Stimulated activated memory B cell treated with anti-CD40 and anti-IgM and Interleukin-4, amounts not matched to agents 10 μg/mL and 1 μg/mL and 100 μg/mL, for 72 hours (primary cell): ENCODE results near the gene BAHD1.

Source experiments
- ATAC-seq: fragments of 150-1000 bp; cut with Tn5 transposase; 2 replicates; pipeline ENCODE4 v1.10.0; 2021
- H3K27ac Mint-ChIP-seq: one replicate; pipeline ENCODE4 v1.8.0; 2022; ENCODE audit warnings: mild to moderate bottlenecking, mixed read lengths
- H3K27me3 Mint-ChIP-seq: one replicate; pipeline ENCODE4 v1.8.0; 2022; ENCODE audit warnings: mixed read lengths
- H3K36me3 Mint-ChIP-seq: one replicate; pipeline ENCODE4 v1.8.0; 2022; ENCODE audit warnings: mixed read lengths
- H3K4me1 Mint-ChIP-seq: one replicate; pipeline ENCODE4 v1.8.0; 2022; ENCODE audit warnings: mixed read lengths
- H3K4me3 Mint-ChIP-seq: one replicate; pipeline ENCODE4 v1.8.0; 2022; ENCODE audit warnings: mild to moderate bottlenecking, moderate library complexity, mixed read lengths
- H3K9me3 Mint-ChIP-seq: one replicate; pipeline ENCODE4 v1.8.0; 2022; ENCODE audit warnings: mixed read lengths

The BAHD1 gene

GRCh38 chr15:40416056-40416455, 24.7 kb upstream of the BAHD1 start:
- H3K4me3 Mint-ChIP-seq: no peak overlapping the region
- no peak overlapping the region for H3K27ac Mint-ChIP-seq
- peaks cover 64% of the 10 kb centered on the region for H3K36me3 Mint-ChIP-seq
- no peaks in the 10 kb centered on the region for H3K4me1 Mint-ChIP-seq
- H3K9me3 Mint-ChIP-seq: no peaks in the 10 kb centered on the region
- ATAC-seq: no peak
- H3K27me3 Mint-ChIP-seq: no peaks in the 10 kb centered on the region

DNA sequence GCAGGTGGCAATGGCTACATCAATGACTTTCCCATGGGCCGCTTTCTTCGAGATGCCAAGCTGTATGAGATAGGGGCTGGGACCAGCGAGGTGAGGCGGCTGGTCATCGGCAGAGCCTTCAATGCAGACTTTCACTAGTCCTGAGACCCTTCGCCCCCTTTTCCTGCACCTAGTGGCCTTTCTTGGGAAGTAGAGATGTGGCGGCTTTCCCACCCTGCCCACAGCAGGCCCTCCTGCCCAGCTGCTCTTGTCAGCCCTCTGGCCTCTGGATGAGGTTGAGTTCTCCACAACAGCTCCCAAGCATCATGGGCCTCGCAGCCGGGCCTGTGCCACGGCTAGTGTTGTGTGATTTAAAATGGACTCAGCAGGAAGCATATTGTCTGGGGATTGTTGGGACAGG, 22.6 kb upstream of the BAHD1 start:
- H3K4me1 Mint-ChIP-seq: peaks cover 9% of the 10 kb centered on the region
- no peaks in the 10 kb centered on the region for H3K9me3 Mint-ChIP-seq
- H3K36me3 Mint-ChIP-seq: peaks cover 44% of the 10 kb centered on the region
- no peak for ATAC-seq
- no peak overlapping the region for H3K27ac Mint-ChIP-seq
- no peaks in the 10 kb centered on the region for H3K27me3 Mint-ChIP-seq
- no peak overlapping the region for H3K4me3 Mint-ChIP-seq

- Mint-ChIP-seq H3K4me1 (peaks cover 9% of the 10 kb centered on the region), H3K27ac (no peak overlapping the region), H3K36me3 (peaks cover 26% of the 10 kb centered on the region), H3K27me3 (no peaks in the 10 kb centered on the region), H3K4me3 (no peak overlapping the region), H3K9me3 (no peaks in the 10 kb centered on the region)
- ATAC-seq: no peak
Measured at GRCh38 chr15:40420071-40420713, 20.6 kb upstream of the BAHD1 start.

- Mint-ChIP-seq H3K27ac (no peak overlapping the region), H3K4me3 (no peak overlapping the region)
Measured at GRCh38 chr15:40420793-40421192, 20.0 kb upstream of the BAHD1 start.

DNA sequence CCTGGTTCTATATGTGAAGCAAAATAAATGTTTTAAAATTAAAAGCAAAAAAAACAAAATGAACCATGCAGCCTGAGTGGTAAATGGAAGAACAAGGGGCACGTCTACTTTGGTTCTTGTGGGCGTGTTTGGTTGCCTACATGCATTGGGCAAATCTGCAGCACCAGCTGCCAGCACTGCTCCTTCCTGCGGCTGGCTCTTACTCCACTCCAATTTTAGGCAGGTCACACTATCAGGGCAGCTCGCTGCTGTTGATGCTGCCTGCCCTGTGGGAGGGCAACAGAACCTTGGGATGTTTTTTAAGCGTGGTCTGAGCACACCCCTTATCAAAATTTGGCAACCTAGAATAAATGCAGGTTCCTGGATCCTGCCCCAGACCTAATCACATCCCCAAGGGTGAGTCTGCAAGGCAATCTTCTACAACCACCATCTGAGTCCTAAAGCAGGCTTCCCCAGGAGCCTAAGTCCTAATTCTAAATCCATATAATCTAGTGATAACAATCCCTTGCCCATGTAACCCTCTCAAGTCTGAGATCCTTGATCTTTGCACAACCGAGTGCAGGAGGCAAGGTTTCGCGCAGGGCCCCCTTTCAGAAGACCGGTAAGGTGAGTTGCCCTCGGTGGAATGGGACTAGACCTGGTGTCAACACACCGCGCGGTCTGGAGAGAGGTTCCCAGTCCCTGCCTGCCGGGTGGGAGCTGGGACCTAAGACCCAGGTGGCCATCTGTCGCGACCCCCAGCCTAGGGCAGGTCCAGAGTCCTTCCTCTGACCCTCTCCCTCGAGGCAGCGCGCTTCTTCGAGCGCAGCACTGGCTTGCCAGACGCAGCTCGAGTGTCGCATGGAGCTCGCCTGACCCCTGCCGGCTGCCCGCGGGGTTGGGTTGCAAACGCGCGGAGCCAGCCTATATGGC, 19.3 kb upstream of the BAHD1 start:
- no peak overlapping the region for H3K27ac Mint-ChIP-seq
- H3K4me1 Mint-ChIP-seq: peaks cover 9% of the 10 kb centered on the region
- H3K36me3 Mint-ChIP-seq: peaks cover 16% of the 10 kb centered on the region
- ATAC-seq: peak; percentile 94
- no peaks in the 10 kb centered on the region for H3K9me3 Mint-ChIP-seq
- H3K4me3 Mint-ChIP-seq: no peak overlapping the region
- no peaks in the 10 kb centered on the region for H3K27me3 Mint-ChIP-seq

More at GRCh38 chr15:40420793-40421192, 20.0 kb upstream of the BAHD1 start:
- Mint-ChIP-seq H3K36me3 (peaks cover 20% of the 10 kb centered on the region), H3K4me1 (peaks cover 9% of the 10 kb centered on the region), H3K9me3 (no peaks in the 10 kb centered on the region), H3K27me3 (no peaks in the 10 kb centered on the region)
- no peak for ATAC-seq

DNA sequence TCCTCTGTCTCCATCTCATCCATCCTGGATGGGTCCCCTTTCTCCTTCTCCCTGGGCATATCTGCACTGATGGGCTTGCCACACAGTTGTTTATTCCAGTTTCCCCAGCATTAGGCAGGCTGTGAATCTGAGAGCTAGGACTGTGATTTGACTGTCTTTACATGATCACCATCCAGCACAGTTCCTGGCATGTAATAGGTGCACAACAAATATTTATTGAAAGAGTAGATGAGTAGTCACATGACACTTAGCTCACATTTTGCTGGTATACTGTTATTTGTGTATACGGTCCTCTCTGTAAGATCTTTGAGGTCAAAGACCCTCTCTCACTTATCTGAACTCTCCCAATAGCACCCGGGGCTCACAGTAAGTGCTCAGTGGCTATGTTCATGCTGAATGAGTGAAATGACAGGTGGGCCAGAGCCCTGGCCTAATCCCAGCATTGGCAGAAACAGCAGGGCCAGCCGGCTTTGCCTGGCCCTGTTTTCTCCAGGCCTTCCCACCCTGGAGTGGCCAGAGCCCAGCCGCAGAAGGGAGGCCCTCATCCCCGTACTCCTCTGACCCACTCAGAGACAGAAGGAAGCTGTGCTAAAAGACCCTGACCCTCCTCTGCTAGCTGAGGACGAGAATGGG, 16.2 kb upstream of the BAHD1 start:
- Mint-ChIP-seq H3K4me1 (peaks cover 9% of the 10 kb centered on the region), H3K4me3 (no peak overlapping the region), H3K36me3 (peaks cover 6% of the 10 kb centered on the region), H3K27me3 (no peaks in the 10 kb centered on the region), H3K27ac (no peak overlapping the region), H3K9me3 (no peaks in the 10 kb centered on the region)
- ATAC-seq: no peak

DNA sequence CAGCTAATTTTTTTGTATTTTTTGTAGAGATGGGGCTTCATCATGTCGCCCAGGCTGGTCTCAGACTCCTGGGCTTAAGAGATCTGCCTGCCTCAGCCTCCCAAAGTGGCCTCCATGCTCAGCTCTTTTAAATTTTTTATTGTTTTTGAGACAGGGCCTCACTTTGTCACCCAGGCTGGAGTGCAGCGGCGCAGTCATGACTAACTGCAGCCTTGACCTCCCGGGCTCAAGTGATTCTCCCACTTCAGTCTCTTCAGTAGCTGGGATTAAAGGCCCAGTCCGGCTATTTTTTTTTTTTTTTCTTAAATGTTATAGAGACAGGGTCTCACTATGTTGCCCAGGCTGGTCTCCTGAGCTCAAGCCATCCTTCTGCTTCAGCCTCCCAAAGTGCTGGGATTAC, 15.1 kb upstream of the BAHD1 start:
- no peak overlapping the region for H3K4me3 Mint-ChIP-seq
- peaks cover 6% of the 10 kb centered on the region for H3K36me3 Mint-ChIP-seq
- no peak for ATAC-seq
- H3K4me1 Mint-ChIP-seq: peaks cover 9% of the 10 kb centered on the region
- H3K9me3 Mint-ChIP-seq: no peaks in the 10 kb centered on the region
- no peaks in the 10 kb centered on the region for H3K27me3 Mint-ChIP-seq
- no peak overlapping the region for H3K27ac Mint-ChIP-seq

GRCh38 chr15:40427188-40427587, 13.6 kb upstream of the BAHD1 start:
- no peak for ATAC-seq
- no peak overlapping the region for H3K4me3 Mint-ChIP-seq
- H3K27ac Mint-ChIP-seq: no peak overlapping the region
- no peaks in the 10 kb centered on the region for H3K9me3 Mint-ChIP-seq
- H3K4me1 Mint-ChIP-seq: no peaks in the 10 kb centered on the region
- H3K27me3 Mint-ChIP-seq: no peaks in the 10 kb centered on the region
- peaks cover 6% of the 10 kb centered on the region for H3K36me3 Mint-ChIP-seq

DNA sequence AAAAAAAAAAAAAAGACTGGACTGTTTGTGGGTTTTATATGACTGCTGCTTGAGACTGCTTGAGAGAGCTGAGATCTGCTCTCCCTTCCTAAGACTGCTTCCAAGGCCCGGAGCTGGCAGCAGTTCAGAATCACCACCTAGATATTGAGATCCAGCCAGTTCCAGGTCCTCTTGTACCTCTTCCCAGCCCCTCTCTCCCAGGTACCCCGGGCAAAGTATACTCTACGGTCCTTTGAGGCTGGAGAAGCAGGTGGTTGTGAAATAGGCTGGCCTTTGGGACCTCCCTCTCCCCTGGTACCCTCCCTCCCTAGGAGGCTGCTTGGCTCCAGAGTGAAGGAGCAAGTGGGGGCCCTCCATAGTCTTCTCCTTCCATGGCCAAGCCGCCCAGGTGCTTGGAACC, 12.6 kb upstream of the BAHD1 start:
- no peak overlapping the region for H3K27ac Mint-ChIP-seq
- no peaks in the 10 kb centered on the region for H3K4me1 Mint-ChIP-seq
- H3K36me3 Mint-ChIP-seq: peaks cover 6% of the 10 kb centered on the region
- H3K9me3 Mint-ChIP-seq: no peaks in the 10 kb centered on the region
- no peak for ATAC-seq
- H3K4me3 Mint-ChIP-seq: no peak overlapping the region
- no peaks in the 10 kb centered on the region for H3K27me3 Mint-ChIP-seq

DNA sequence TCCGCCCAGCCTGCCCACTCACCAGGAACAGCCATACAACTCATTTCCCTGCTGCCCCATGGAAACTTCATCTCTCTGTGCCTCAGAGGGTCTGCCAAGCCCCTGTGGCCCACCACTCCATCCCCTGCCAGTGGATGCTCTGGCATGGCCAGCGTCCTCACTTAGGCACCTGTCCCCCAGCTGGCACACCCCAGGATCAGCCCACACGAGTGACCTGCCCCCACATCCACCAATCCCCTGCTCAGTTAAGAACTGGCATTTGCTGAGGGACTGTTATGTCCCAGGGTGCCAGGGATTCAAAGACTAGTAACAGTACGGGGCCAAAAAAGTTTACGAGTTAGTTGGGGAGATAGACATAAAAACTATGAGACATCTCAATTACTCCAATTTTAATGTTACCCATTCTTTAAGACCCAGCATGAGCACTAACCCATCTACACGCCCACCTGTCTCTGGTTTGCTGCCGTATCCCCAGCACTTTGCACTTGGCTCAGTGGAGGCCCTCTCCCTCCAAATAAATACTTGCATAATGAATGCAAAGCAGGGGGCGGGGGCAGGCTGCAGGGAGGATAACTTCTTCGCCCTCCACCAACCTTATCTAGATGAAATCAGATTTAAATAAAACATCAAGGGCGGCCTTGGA, 11.6 kb upstream of the BAHD1 start:
- Mint-ChIP-seq H3K4me3 (no peak overlapping the region), H3K4me1 (no peaks in the 10 kb centered on the region), H3K36me3 (peaks cover 6% of the 10 kb centered on the region), H3K27ac (no peak overlapping the region), H3K9me3 (no peaks in the 10 kb centered on the region), H3K27me3 (no peaks in the 10 kb centered on the region)
- no peak for ATAC-seq

DNA sequence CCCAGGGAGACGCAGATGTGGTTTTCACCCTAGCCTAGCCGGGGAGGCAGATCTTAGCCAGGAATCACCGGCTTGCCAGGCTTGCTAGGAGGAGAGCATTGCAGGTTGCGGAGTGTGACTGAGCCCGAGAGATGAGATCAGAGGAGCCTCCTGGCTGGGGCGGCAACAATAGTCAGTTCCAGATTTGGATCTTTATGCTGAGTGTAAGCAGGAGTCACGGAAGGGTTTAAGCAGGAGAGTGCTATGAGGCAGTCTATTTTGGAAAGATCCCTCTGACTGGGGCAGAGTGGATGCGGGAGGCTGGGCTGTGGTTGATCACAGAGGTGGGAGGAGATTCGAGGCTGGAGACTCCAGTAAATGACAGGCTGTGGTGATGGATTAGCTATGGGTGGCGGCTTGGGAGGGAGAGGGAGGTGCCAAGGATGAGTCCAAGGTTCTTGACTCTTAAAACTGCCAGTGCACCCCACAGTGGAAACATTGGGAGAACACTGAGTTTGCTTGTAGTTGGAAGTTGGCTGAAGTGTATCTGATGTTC, 10.4 kb upstream of the BAHD1 start:
- H3K27ac Mint-ChIP-seq: no peak overlapping the region
- ATAC-seq: no peak
- no peak overlapping the region for H3K4me3 Mint-ChIP-seq
- H3K27me3 Mint-ChIP-seq: no peaks in the 10 kb centered on the region
- no peaks in the 10 kb centered on the region for H3K4me1 Mint-ChIP-seq
- H3K36me3 Mint-ChIP-seq: peaks cover 6% of the 10 kb centered on the region
- no peaks in the 10 kb centered on the region for H3K9me3 Mint-ChIP-seq

- peaks cover 45% of the 10 kb centered on the region for H3K27me3 Mint-ChIP-seq
- H3K36me3 Mint-ChIP-seq: no peaks in the 10 kb centered on the region
- H3K9me3 Mint-ChIP-seq: no peaks in the 10 kb centered on the region
- peaks cover 46% of the 10 kb centered on the region for H3K4me1 Mint-ChIP-seq
- no peak overlapping the region for H3K27ac Mint-ChIP-seq
- ATAC-seq: no peak
- no peak overlapping the region for H3K4me3 Mint-ChIP-seq
Measured at GRCh38 chr15:40435023-40435709, 5.6 kb upstream of the BAHD1 start.

DNA sequence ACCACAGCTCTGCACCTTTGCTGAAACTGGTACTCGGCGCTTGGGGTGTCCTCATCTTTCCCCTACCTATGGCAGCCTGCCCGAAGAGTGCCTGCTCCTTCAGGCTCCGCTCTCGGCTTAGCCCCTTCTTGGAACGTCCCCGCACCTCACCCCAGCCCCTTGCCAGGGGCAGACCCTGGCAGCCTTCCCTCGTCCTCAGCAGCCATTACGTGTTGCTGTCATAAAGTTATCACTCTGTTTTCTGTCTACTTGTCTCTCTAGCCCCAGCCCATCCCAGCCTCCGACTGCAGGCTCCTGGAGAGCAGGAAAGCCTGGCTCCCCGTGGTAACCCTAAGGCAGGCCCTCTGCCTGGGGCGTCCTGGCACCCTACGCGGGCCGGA, 5.1 kb upstream of the BAHD1 start:
- ATAC-seq: no peak
- Mint-ChIP-seq H3K27me3 (peaks cover 47% of the 10 kb centered on the region), H3K36me3 (no peaks in the 10 kb centered on the region)

GRCh38 chr15:40436116-40436891, 4.4 kb upstream of the BAHD1 start:
- Mint-ChIP-seq H3K9me3 (no peaks in the 10 kb centered on the region), H3K4me3 (peak overlapping the region; percentile 64), H3K27ac (peak overlapping the region; percentile 1), H3K36me3 (no peaks in the 10 kb centered on the region), H3K4me1 (peaks cover 48% of the 10 kb centered on the region), H3K27me3 (peaks cover 47% of the 10 kb centered on the region)
- no peak for ATAC-seq

More for the DNA sequence above, 5.1 kb upstream of the BAHD1 start:
- Mint-ChIP-seq H3K4me3 (no peak overlapping the region), H3K9me3 (no peaks in the 10 kb centered on the region), H3K4me1 (peaks cover 48% of the 10 kb centered on the region), H3K27ac (peak overlapping the region; percentile 1)
